Measurements from ENCODE around the gene PIK3C2B.

- TF ChIP-seq POLR2A (IDR thresholded peaks at IDR 0.05; ENCODE audit: low read length) (no peak), GATA1 (IDR thresholded peaks at IDR 0.05; ENCODE audit: low read depth, low read length) (no peak)
Measured at GRCh38 chr1:204455063-204455830, 39.4 kb downstream of the PIK3C2B start.
